GM19193 (cell line): ENCODE data around the gene CYP1A2.
A peak's percentile ranks its signal among the peaks of the same experiment; 100 is the strongest.

Source experiments
- POLR2A ChIP-seq: IDR thresholded peaks from 4 replicates; pipeline ENCODE4 v1.6.1; 2011; ENCODE audit not compliant: insufficient read depth, insufficient read length; ENCODE audit errors: extremely low read depth

CYP1A2 gene

GRCh38 chr15:74789171-74789631, 40.6 kb downstream of the CYP1A2 start:
- peak; percentile 80 for TF ChIP-seq POLR2A

DNA sequence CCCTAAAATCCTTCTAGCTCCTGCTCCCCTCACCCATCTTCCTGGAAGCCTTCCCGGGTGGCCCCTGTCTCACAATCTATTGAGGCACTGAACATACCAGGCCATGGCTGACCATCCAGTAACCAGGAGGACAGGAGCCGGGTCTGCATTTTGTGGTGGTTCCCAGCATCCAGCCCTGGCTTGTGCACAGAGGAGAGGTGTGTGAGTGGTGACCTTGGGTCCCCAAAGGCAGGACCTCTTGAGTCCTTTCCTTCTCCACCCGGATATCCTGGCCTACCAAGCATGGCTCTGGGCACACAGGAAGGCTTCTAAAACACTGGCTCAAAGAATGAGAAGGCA, 41.1 kb downstream of the CYP1A2 start:
- TF ChIP-seq POLR2A: no peak

GRCh38 chr15:74790080-74790916, 41.7 kb downstream of the CYP1A2 start:
- TF ChIP-seq POLR2A: peak; percentile 19

- no peak for TF ChIP-seq POLR2A
Observed at GRCh38 chr15:74791007-74791406, 42.4 kb downstream of the CYP1A2 start.

DNA sequence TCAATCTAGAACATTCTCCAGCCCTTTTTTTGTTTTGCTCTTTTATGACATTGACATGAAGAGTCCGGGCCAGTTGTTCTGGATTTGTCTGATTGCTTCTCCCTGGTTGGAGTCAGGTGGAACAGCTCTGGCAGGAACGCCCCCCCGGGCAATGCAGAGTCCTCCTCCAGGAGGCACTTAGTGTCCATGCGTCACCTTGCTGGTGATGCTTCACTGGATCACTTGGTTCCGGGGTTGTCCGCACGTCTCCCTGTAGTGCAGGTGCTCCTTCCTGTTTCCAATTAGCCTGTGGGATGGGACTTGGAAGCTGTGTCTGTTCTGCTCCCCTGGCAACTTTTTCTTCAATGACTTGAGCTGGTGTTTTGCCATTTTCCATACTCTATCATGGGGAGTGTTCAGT, 43.0 kb downstream of the CYP1A2 start:
- TF ChIP-seq POLR2A: no peak

GRCh38 chr15:74792227-74793016, 43.8 kb downstream of the CYP1A2 start:
- no peak for TF ChIP-seq POLR2A

GRCh38 chr15:74793135-74794028, 44.7 kb downstream of the CYP1A2 start:
- no peak for TF ChIP-seq POLR2A

- no peak for TF ChIP-seq POLR2A
Observed at GRCh38 chr15:74794248-74794969, 45.8 kb downstream of the CYP1A2 start.

DNA sequence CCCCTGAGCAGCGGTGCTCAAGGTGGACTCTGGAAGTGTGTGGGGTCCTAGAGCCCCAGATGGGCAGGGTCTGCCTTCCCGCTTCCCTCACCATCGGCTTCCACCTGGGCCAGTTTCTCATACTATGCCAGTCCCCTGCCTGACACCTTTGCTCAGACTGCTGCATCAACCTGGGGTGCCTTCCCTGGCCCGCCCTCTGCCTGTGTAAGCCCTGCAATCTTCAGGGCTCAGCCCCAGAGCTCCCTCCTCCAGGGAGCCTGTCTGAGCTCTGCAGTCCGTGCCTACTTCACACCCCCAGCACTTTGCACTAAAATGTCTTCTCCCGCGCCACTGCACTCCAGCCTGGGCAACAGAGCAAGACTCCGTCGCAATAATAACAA, 46.3 kb downstream of the CYP1A2 start:
- no peak for TF ChIP-seq POLR2A

GRCh38 chr15:74795966-74796625, 47.5 kb downstream of the CYP1A2 start:
- no peak for TF ChIP-seq POLR2A

DNA sequence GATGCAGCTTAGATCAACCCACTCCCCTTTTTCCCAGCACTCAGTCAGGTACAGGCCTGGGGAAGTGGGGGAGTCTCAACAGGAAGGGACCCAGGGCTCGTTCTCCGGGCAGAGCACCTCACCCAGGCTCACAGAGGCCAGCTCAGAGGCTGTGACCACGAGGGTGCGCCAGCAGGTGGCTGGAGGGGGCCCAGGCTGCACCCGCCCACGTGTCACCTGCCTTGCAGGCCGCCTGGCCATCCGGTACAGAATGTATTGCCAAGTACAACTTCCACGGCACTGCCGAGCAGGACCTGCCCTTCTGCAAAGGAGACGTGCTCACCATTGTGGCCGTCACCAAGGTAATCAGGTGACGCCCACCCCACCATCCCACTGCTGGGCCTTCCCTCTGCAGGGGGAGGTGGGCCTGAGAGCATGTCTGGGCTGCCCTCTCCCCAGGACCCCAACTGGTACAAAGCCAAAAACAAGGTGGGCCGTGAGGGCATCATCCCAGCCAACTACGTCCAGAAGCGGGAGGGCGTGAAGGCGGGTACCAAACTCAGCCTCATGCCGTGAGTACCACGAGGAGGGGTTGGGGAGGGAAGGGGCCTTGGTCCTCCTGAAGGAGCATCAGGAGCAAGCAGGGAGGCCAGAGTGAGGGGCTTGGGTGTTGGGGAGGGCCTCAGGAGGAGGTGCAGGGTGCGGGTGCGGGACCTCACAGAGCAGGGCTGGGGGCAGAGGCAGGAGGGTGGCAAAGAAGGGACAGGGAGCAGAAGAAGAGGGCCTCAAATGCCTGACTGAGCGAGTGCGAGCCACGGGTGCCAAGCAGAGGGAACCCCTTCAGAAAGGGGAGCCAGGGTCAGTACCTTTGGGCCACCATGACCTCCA, 50.0 kb downstream of the CYP1A2 start:
- no peak for TF ChIP-seq POLR2A

- TF ChIP-seq POLR2A: no peak
Observed at GRCh38 chr15:74799255-74799855, 50.7 kb downstream of the CYP1A2 start.

DNA sequence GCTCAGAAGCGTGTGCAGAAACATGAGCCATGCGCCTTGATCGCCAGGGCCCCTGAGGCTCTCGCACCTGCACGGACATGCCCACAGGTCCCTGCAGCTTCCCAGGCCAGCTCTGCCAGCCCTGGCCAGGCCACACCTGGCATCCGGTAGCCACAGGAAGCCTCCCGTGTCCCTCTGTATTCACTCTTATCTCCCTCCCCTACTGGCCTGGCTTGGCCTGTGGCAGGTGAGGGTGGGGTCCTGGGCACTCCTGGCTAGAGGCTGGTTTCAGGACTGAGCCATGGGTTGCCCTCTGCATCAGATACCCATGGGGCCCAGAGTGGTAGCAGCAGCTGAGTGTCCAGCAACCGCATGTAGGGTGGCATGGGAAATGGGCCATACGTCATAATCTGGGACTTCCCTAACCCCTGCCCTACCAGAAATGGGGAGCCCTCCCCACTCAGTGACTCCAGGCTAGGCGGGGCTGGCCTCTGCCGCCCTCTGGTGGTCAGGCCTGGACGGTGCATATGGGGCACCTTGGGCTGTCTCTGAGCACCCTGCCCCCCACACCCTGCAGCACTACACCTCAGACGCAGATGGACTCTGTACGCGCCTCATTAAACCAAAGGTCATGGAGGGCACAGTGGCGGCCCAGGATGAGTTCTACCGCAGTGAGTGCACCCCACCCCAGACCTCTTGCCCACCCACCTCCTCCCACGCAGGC, 51.4 kb downstream of the CYP1A2 start:
- no peak for TF ChIP-seq POLR2A
